GM12864 (cell line): ENCODE results near the gene METAP1.

ENCODE experiments used
- DNase-seq: peaks from one replicate; pipeline ENCODE4 v3.0.0-alpha.2; 2011; ENCODE audit warnings: low read depth
- H3K4me3 ChIP-seq: 2 replicates; pipeline ENCODE4 v1.5.1; 2011; ENCODE audit warnings: mild to moderate bottlenecking, low read depth, low read length, control low read depth
- CTCF ChIP-seq: IDR thresholded peaks from 2 replicates; pipeline ENCODE4 v1.5.1; 2011; ENCODE audit warnings: low read depth, mild to moderate bottlenecking, moderate library complexity, low read length, control low read depth, inconsistent platforms; ENCODE audit errors: missing control alignments

The METAP1 gene

GRCh38 chr4:99028187-99028586, 32.7 kb downstream of the METAP1 start:
- DNase-seq, result no peak
- no peak for TF ChIP-seq CTCF
- H3K4me3 ChIP-seq, result no peak overlapping the region

GRCh38 chr4:99029018-99029735, 33.7 kb downstream of the METAP1 start:
- no peak for DNase-seq
- H3K4me3 ChIP-seq, result no peak overlapping the region
- no peak for TF ChIP-seq CTCF

- DNase-seq, result no peak
- TF ChIP-seq CTCF, result no peak
- H3K4me3 ChIP-seq, result no peak overlapping the region
Observed at GRCh38 chr4:99029852-99030251, 34.3 kb downstream of the METAP1 start.

- H3K4me3 ChIP-seq, result no peak overlapping the region
- no peak for DNase-seq
- TF ChIP-seq CTCF, result no peak
Observed at GRCh38 chr4:99033956-99034355, 38.4 kb downstream of the METAP1 start.

GRCh38 chr4:99038213-99038612, 42.7 kb downstream of the METAP1 start:
- DNase-seq, result no peak
- no peak overlapping the region for H3K4me3 ChIP-seq
- TF ChIP-seq CTCF, result no peak

- H3K4me3 ChIP-seq, result no peak overlapping the region
- DNase-seq, result no peak
- no peak for TF ChIP-seq CTCF
Observed at GRCh38 chr4:99043346-99043745, 47.8 kb downstream of the METAP1 start.

GRCh38 chr4:99047710-99048109, 52.2 kb downstream of the METAP1 start:
- TF ChIP-seq CTCF, result no peak
- no peak overlapping the region for H3K4me3 ChIP-seq
- DNase-seq, result no peak
